Loucy (cell line): ENCODE measurements around the gene RGS3.

Experiments
- H2AFZ ChIP-seq: fragments of 200-600 bp; sonication (generic); 2 replicates; pipeline ENCODE4 v1.6.0; 2016; ENCODE audit warnings: antibody characterized with exemption, mild to moderate bottlenecking, low read length, moderate library complexity
- H3F3A ChIP-seq: fragments of 200-600 bp; 2 replicates; pipeline ENCODE4 v1.6.0; 2016; ENCODE audit warnings: antibody characterized with exemption, low read depth, mild to moderate bottlenecking
- H3K27me3 ChIP-seq: fragments of 200-600 bp; sonication (generic); 2 replicates; pipeline ENCODE4 v1.6.1; 2014; ENCODE audit warnings: low read length, mild to moderate bottlenecking; ENCODE audit not compliant: insufficient read depth, poor library complexity, severe bottlenecking
- H3K36me3 ChIP-seq: fragments of 200-600 bp; sonication (generic); 2 replicates; pipeline ENCODE4 v1.6.1; 2016; ENCODE audit warnings: low read length; ENCODE audit not compliant: insufficient read depth
- H3K4me1 ChIP-seq: fragments of 200-600 bp; sonication (generic); 2 replicates; pipeline ENCODE4 v1.5.1; 2014; ENCODE audit warnings: low read length, mild to moderate bottlenecking; ENCODE audit not compliant: insufficient read depth, poor library complexity, severe bottlenecking
- H3K4me2 ChIP-seq: fragments of 200-600 bp; sonication (generic); 2 replicates; pipeline ENCODE4 v1.6.0; 2014; ENCODE audit warnings: antibody characterized with exemption, low read length, low read depth, mild to moderate bottlenecking; ENCODE audit not compliant: poor library complexity, severe bottlenecking
- H3K4me3 ChIP-seq: fragments of 200-600 bp; sonication (generic); 2 replicates; pipeline ENCODE4 v1.5.1; 2014; ENCODE audit warnings: low read length, mild to moderate bottlenecking, mixed read lengths; ENCODE audit not compliant: poor library complexity, severe bottlenecking
- H3K79me2 ChIP-seq: fragments of 200-600 bp; sonication (generic); 2 replicates; pipeline ENCODE4 v1.6.1; 2014; ENCODE audit warnings: low read length; ENCODE audit not compliant: insufficient read depth
- H3K9ac ChIP-seq: fragments of 200-600 bp; sonication (generic); 2 replicates; pipeline ENCODE4 v1.6.0; 2014; ENCODE audit warnings: mild to moderate bottlenecking, low read depth, low read length, moderate library complexity; ENCODE audit not compliant: poor library complexity, severe bottlenecking
- H3K9me2 ChIP-seq: fragments of 200-600 bp; sonication (generic); replicated peaks from 2 replicates; pipeline ENCODE4 v1.6.1; 2016; ENCODE audit warnings: low read depth, low read length, mixed read lengths
- H3K9me3 ChIP-seq: fragments of 200-600 bp; sonication (generic); 2 replicates; pipeline ENCODE4 v1.6.1; 2014; ENCODE audit warnings: mild to moderate bottlenecking, antibody characterized with exemption, low read length, low read depth; ENCODE audit not compliant: insufficient read depth
- H4K20me1 ChIP-seq: fragments of 200-600 bp; sonication (generic); 2 replicates; pipeline ENCODE4 v1.6.0; 2014; ENCODE audit warnings: antibody characterized with exemption, low read length, mild to moderate bottlenecking; ENCODE audit not compliant: insufficient read depth, poor library complexity, severe bottlenecking
- EZH2phosphoT487 ChIP-seq: fragments of 200-600 bp; IDR thresholded peaks from 2 replicates; pipeline ENCODE4 v1.6.1; 2018; ENCODE audit warnings: antibody characterized with exemption, mild to moderate bottlenecking, moderate library complexity, borderline replicate concordance
- TF ChIP-seq, protein P1 (sequence below): fragments of 200-600 bp; sonication (generic); conservative IDR thresholded peaks from 2 replicates; pipeline ENCODE4 v1.5.1; 2014; ENCODE audit warnings: mild to moderate bottlenecking, antibody characterized with exemption, low read length

RGS3 gene

GRCh38 chr9:113593682-113594281, 130.3 kb downstream of the RGS3 start:
- Histone ChIP-seq H4K20me1 (no peaks in the 10 kb centered on the region), H3K9me2 (no peaks in the 10 kb centered on the region), H3K4me2 (no peak overlapping the region), H3K79me2 (peaks cover 8% of the 10 kb centered on the region; the same call in 1 of the 2 replicates), H2AFZ (no peak overlapping the region), H3K9me3 (no peaks in the 10 kb centered on the region), H3K27me3 (no peaks in the 10 kb centered on the region), H3F3A (no peaks in the 10 kb centered on the region), H3K36me3 (no peaks in the 10 kb centered on the region), H3K4me3 (no peak overlapping the region), H3K4me1 (peaks cover 10% of the 10 kb centered on the region), H3K9ac (no peak overlapping the region)
- TF ChIP-seq, protein P1, sequence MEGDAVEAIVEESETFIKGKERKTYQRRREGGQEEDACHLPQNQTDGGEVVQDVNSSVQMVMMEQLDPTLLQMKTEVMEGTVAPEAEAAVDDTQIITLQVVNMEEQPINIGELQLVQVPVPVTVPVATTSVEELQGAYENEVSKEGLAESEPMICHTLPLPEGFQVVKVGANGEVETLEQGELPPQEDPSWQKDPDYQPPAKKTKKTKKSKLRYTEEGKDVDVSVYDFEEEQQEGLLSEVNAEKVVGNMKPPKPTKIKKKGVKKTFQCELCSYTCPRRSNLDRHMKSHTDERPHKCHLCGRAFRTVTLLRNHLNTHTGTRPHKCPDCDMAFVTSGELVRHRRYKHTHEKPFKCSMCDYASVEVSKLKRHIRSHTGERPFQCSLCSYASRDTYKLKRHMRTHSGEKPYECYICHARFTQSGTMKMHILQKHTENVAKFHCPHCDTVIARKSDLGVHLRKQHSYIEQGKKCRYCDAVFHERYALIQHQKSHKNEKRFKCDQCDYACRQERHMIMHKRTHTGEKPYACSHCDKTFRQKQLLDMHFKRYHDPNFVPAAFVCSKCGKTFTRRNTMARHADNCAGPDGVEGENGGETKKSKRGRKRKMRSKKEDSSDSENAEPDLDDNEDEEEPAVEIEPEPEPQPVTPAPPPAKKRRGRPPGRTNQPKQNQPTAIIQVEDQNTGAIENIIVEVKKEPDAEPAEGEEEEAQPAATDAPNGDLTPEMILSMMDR, result no peak
- no peak for TF ChIP-seq EZH2phosphoT487

DNA sequence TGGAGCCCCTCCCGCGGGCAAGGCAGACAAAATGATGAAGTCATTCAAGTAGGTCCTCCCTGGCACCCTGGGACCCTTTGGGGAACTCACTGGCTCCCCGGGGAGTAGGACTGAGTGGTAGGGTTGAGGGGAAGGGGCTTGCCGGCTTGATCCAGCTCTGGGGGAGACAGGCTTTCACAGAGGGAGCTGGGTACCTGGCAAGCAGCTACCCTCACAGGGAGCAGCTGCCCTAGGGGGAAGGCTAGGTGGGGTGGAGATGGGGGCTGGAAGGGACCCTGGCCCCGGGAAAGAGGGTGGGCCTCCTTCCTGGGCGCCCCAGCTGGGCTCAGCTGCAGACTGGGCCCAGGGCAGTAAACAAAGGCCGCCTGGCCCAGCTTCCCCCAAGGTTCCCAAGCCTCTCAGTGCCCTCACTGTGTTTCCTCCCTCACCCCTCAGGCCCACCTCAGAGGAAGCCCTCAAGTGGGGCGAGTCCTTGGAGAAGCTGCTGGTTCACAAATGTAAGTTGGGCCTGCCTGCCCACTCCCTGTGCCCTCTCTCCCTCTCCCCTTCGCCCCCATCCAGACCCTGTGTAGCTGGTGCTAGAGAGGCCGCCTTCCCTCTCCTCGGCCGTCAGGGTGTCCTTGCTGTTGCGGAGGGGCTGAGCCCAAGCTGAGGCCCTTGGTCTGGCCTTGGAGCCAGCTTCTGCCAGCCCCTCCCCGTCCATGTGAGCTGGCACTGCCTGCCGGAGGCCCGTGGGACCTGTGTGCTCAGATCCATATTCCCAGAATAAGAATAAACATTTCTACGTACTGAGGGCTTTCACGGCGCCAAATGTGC, 131.2 kb downstream of the RGS3 start:
- Histone ChIP-seq H4K20me1 (no peaks in the 10 kb centered on the region), H2AFZ (no peak overlapping the region), H3K9me3 (no peaks in the 10 kb centered on the region), H3K36me3 (no peaks in the 10 kb centered on the region), H3K79me2 (0 out of 2 replicates have a peak, but pooled peaks cover under 1% of the 10 kb centered on the region), H3K4me2 (no peak overlapping the region), H3F3A (no peaks in the 10 kb centered on the region), H3K9me2 (no peaks in the 10 kb centered on the region), H3K4me1 (peaks cover 1% of the 10 kb centered on the region), H3K9ac (no peak overlapping the region), H3K27me3 (no peaks in the 10 kb centered on the region), H3K4me3 (no peak overlapping the region)
- TF ChIP-seq, protein P1, result no peak
- TF ChIP-seq EZH2phosphoT487, result no peak

DNA sequence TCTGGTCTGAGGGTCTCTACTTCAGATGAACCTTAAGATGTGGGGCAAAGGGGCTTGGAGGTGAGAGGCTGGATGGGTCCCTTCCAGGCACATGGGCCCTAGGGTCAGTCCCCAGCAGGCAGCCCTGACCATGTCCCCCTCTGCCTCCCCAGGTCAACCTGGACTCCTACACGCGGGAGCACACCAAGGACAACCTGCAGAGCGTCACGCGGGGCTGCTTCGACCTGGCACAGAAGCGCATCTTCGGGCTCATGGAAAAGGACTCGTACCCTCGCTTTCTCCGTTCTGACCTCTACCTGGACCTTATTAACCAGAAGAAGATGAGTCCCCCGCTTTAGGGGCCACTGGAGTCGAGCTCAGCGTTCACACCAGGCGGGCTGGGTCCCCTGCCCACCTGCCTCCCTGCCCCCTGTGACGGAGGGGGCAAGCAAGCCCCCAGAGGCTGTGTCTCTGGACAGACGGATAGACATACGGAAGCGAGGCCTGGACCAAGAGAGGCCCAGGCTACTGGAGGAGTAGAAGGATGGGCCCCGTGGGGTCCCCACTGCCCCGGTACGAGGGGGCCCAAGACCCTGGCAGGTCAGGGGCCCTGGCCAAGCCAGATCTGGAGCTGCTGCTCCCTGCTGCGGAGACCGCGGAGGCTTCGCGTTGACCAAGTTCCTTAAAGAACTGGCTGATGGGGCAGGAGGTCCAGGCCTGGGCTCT, 133.2 kb downstream of the RGS3 start:
- H3K79me2 ChIP-seq, result no peaks in the 10 kb centered on the region
- H3K4me2 ChIP-seq, result no peak overlapping the region
- no peaks in the 10 kb centered on the region for H4K20me1 ChIP-seq
- no peaks in the 10 kb centered on the region for H3F3A ChIP-seq
- H3K9me2 ChIP-seq, result no peaks in the 10 kb centered on the region
- no peak overlapping the region for H3K4me3 ChIP-seq
- no peaks in the 10 kb centered on the region for H3K9me3 ChIP-seq
- H2AFZ ChIP-seq, result no peak overlapping the region
- TF ChIP-seq EZH2phosphoT487, result no peak
- TF ChIP-seq, protein P1, result no peak
- H3K36me3 ChIP-seq, result no peaks in the 10 kb centered on the region
- no peak overlapping the region for H3K9ac ChIP-seq
- H3K27me3 ChIP-seq, result no peaks in the 10 kb centered on the region
- no peaks in the 10 kb centered on the region for H3K4me1 ChIP-seq
